Activated naive CD8-positive, alpha-beta T cell treated with anti-CD3 and anti-CD28 coated beads, Interleukin-2, amount 50 U/mL, for 16 hours (primary cell): ENCODE data around the gene MAPT.

Experiments
- DNase-seq: peaks from one replicate; pipeline ENCODE4 v3.0.0-alpha.2; 2020; ENCODE audit warnings: low read depth, low spot score

MAPT gene

GRCh38 chr17:45973099-45973780 is 78.9 kb downstream of the MAPT start:
- no peak for DNase-seq

GRCh38 chr17:45973946-45974859 is 79.8 kb downstream of the MAPT start:
- DNase-seq: no peak

- no peak for DNase-seq
Measured at GRCh38 chr17:45974916-45975630, 80.7 kb downstream of the MAPT start.

GRCh38 chr17:45975640-45976295 is 81.4 kb downstream of the MAPT start:
- no peak for DNase-seq

- no peak for DNase-seq
Measured at GRCh38 chr17:45976391-45976754, 82.0 kb downstream of the MAPT start.

- DNase-seq: no peak
Measured at GRCh38 chr17:45976755-45977505, 82.6 kb downstream of the MAPT start.

GRCh38 chr17:45977506-45977824 is 83.1 kb downstream of the MAPT start:
- no peak for DNase-seq

- no peak for DNase-seq
Measured at GRCh38 chr17:45977976-45978626, 83.7 kb downstream of the MAPT start.

GRCh38 chr17:45979137-45979536 is 84.8 kb downstream of the MAPT start:
- no peak for DNase-seq

GRCh38 chr17:45980855-45981254 is 86.5 kb downstream of the MAPT start:
- no peak for DNase-seq

- DNase-seq: no peak
Measured at GRCh38 chr17:45981306-45981705, 87.0 kb downstream of the MAPT start.

GRCh38 chr17:45982791-45983613 is 88.6 kb downstream of the MAPT start:
- DNase-seq: no peak

GRCh38 chr17:45983614-45984310 is 89.4 kb downstream of the MAPT start:
- no peak for DNase-seq

- DNase-seq: no peak
Measured at GRCh38 chr17:45984368-45984767, 90.0 kb downstream of the MAPT start.

- no peak for DNase-seq
Measured at GRCh38 chr17:45985447-45985846, 91.1 kb downstream of the MAPT start.

- no peak for DNase-seq
Measured at GRCh38 chr17:45986056-45986455, 91.7 kb downstream of the MAPT start.

- no peak for DNase-seq
Measured at GRCh38 chr17:45987706-45988105, 93.4 kb downstream of the MAPT start.

- no peak for DNase-seq
Measured at GRCh38 chr17:45989759-45990158, 95.4 kb downstream of the MAPT start.

GRCh38 chr17:45990886-45991285 is 96.5 kb downstream of the MAPT start:
- no peak for DNase-seq
